SK-N-SH treated with all-trans-retinoic acid at 6 μM for 48 hours (cell line): ENCODE results near the gene AP1G2.

Experiments used
- ARNTL ChIP-seq: fragments of 450-650 bp; formaldehyde crosslinking; IDR thresholded peaks from 2 replicates; pipeline ENCODE4 v1.5.0; 2020; ENCODE audit warnings: low read depth, mild to moderate bottlenecking, moderate library complexity, borderline replicate concordance
- CSRNP3 ChIP-seq: fragments of 250-450 bp; sonication (Bioruptor Pico); IDR thresholded peaks from 2 replicates; pipeline ENCODE4 v1.5.1; 2021; ENCODE audit warnings: mild to moderate bottlenecking, moderate library complexity
- ESRRG ChIP-seq: fragments of 250-450 bp; sonication (Bioruptor Pico); IDR thresholded peaks from 2 replicates; pipeline ENCODE4 v1.6.1; 2021; ENCODE audit warnings: mild to moderate bottlenecking
- GLIS3 ChIP-seq: fragments of 250-450 bp; sonication (Bioruptor Pico); IDR thresholded peaks from 2 replicates; pipeline ENCODE4 v1.5.0; 2020; ENCODE audit warnings: mild to moderate bottlenecking, moderate library complexity
- PPARA ChIP-seq: fragments of 250-450 bp; sonication (Bioruptor Pico); IDR thresholded peaks from 2 replicates; pipeline ENCODE4 v1.5.0; 2020; ENCODE audit warnings: mild to moderate bottlenecking, borderline replicate concordance
- TCF4 ChIP-seq: fragments of 250-450 bp; sonication (Bioruptor Pico); IDR thresholded peaks from 2 replicates; pipeline ENCODE4 v1.8.0; 2021; ENCODE audit warnings: mild to moderate bottlenecking, moderate library complexity, borderline replicate concordance
- ZC3H10 ChIP-seq: fragments of 250-450 bp; sonication (Bioruptor Pico); IDR thresholded peaks from 2 replicates; pipeline ENCODE4 v1.5.1; 2021; ENCODE audit warnings: mild to moderate bottlenecking, moderate library complexity
- ZFP3 ChIP-seq: fragments of 250-450 bp; sonication (Bioruptor Pico); IDR thresholded peaks from 2 replicates; pipeline ENCODE4 v1.5.0; 2020; ENCODE audit warnings: mild to moderate bottlenecking, moderate library complexity
- ZFP30 ChIP-seq: fragments of 450-650 bp; formaldehyde crosslinking; IDR thresholded peaks from 2 replicates; pipeline ENCODE4 v1.5.0; 2022; ENCODE audit warnings: mild to moderate bottlenecking, moderate library complexity

GRCh38 chr14:23590198-23590597, 22.6 kb upstream of the AP1G2 start:
- no peak for TF ChIP-seq ZFP30 (CRISPR knock-in tag)
- TF ChIP-seq ARNTL = no peak
- TF ChIP-seq CSRNP3 (CRISPR knock-in tag) = no peak
- no peak for TF ChIP-seq PPARA
- TF ChIP-seq ZC3H10 (CRISPR knock-in tag) = no peak
- TF ChIP-seq GLIS3 (CRISPR knock-in tag) = no peak
- TF ChIP-seq TCF4 (CRISPR knock-in tag) = no peak
- TF ChIP-seq ESRRG = no peak
- no peak for TF ChIP-seq ZFP3 (CRISPR knock-in tag)
